HG03432 (cell line): Measurements from ENCODE around the gene ATXN1L.
A peak's percentile ranks its signal among the peaks of the same experiment; 100 is the strongest.
"Not testable (repeated sequence)": the region's sequence is repeated elsewhere in the genome, so short reads cannot be mapped to it uniquely, and the experiment has no call there.

ENCODE experiments used
- ATAC-seq: cut with Tn5 transposase; IDR thresholded peaks from one replicate; pipeline ENCODE4 v1.9.1; 2021; ENCODE audit warnings: mild to moderate bottlenecking, moderate library complexity; ENCODE audit not compliant: unreplicated experiment

Gene ATXN1L

GRCh38 chr16:71845639-71846430, at the start of gene ATXN1L:
Gene ATXN1L, plus strand, starts transcription at chr16:71845976. Its CDS starts 3,765 bp downstream, at chr16:71849741.
- ATAC-seq = peak; percentile 79

GRCh38 chr16:71796501-71797097, 49.2 kb upstream of the ATXN1L start:
- ATAC-seq = no peak

- ATAC-seq = no peak
Observed at GRCh38 chr16:71803305-71803690, 42.5 kb upstream of the ATXN1L start.

- ATAC-seq = peak; percentile 37
Observed at GRCh38 chr16:71807905-71808592, 37.7 kb upstream of the ATXN1L start.

GRCh38 chr16:71808593-71809459, 37.0 kb upstream of the ATXN1L start, which contains the start of gene AP1G1:
Gene AP1G1, minus strand, starts transcription at chr16:71808834. Its CDS starts 19,355 bp downstream, at chr16:71789479.
- ATAC-seq = peak; percentile 83

GRCh38 chr16:71810155-71810530, 35.6 kb upstream of the ATXN1L start:
- not testable (repeated sequence) for ATAC-seq

GRCh38 chr16:71811261-71811803, 34.4 kb upstream of the ATXN1L start:
- ATAC-seq = no peak

- ATAC-seq = peak; percentile 17
Observed at GRCh38 chr16:71817155-71817500, 28.6 kb upstream of the ATXN1L start.

GRCh38 chr16:71826533-71827017, 19.2 kb upstream of the ATXN1L start:
- no peak for ATAC-seq

- ATAC-seq = no peak
Observed at GRCh38 chr16:71830359-71830758, 15.4 kb upstream of the ATXN1L start.

GRCh38 chr16:71831698-71832097, 14.1 kb upstream of the ATXN1L start:
- ATAC-seq = not testable (repeated sequence)

GRCh38 chr16:71832112-71832511, 13.7 kb upstream of the ATXN1L start:
- not testable (repeated sequence) for ATAC-seq

GRCh38 chr16:71834291-71834690, 11.5 kb upstream of the ATXN1L start:
- no peak for ATAC-seq

- no peak for ATAC-seq
Observed at GRCh38 chr16:71837150-71837549, 8.6 kb upstream of the ATXN1L start.

- ATAC-seq = no peak
Observed at GRCh38 chr16:71840052-71840451, 5.7 kb upstream of the ATXN1L start.

GRCh38 chr16:71843572-71843971, 2.2 kb upstream of the ATXN1L start:
- no peak for ATAC-seq

GRCh38 chr16:71846431-71846830, 655 bp downstream of the ATXN1L start:
- peak; percentile 1 for ATAC-seq

- no peak for ATAC-seq
Observed at GRCh38 chr16:71847096-71847495, 1.3 kb downstream of the ATXN1L start.

GRCh38 chr16:71848622-71849021, 2.8 kb downstream of the ATXN1L start:
- no peak for ATAC-seq

GRCh38 chr16:71851746-71852145, 6.0 kb downstream of the ATXN1L start:
- no peak for ATAC-seq
